Thyroid gland (tissue), 4 donors: Measurements from ENCODE around the gene PLXNA4. TPM values are rescaled to one million over a fixed set of nuclear protein-coding genes. Genes with fewer than 3 reads are reported as not detected.

Experiments used
- DNase-seq, 2 donors: peaks; one replicate each; pipeline ENCODE4 v3.0.0-alpha.2; 2019
- H3K27ac ChIP-seq, 3 donors: fragments of 200-600 bp; sonication (generic); 1 replicate in 2 of 3; 2 replicates in 1 of 3; pipeline ENCODE4 v1.5.1; 2016 to 2019; ENCODE audit warnings: mild to moderate bottlenecking in 1 of 3, moderate library complexity in 1 of 3
- H3K27me3 ChIP-seq: fragments of 200-600 bp; sonication (generic); one replicate; pipeline ENCODE4 v1.5.1; 2019
- H3K36me3 ChIP-seq, 2 donors: fragments of 200-600 bp; sonication (generic); one replicate each; pipeline ENCODE4 v1.5.1; 2016 to 2019
- H3K4me1 ChIP-seq, 2 donors: fragments of 200-600 bp; sonication (generic); one replicate each; pipeline ENCODE4 v1.5.1; 2017 to 2019
- H3K4me3 ChIP-seq, 3 donors: fragments of 200-600 bp; sonication (generic); replicated peaks in 1 of 3; 1 replicate in 2 of 3; 2 replicates in 1 of 3; pipeline ENCODE4 v1.5.1; 2016; ENCODE audit warnings: mild to moderate bottlenecking in 1 of 3
- H3K9me3 ChIP-seq: fragments of 200-600 bp; sonication (generic); one replicate; pipeline ENCODE4 v1.5.1; 2017
- CTCF ChIP-seq, 6 experiments: fragments of 200-600 bp in 3 of 6; fragments of 450-650 bp in 3 of 6; sonication (generic) in 3 of 6; IDR thresholded peaks; one replicate each; pipeline ENCODE4 v1.5.1; 2016 to 2019; ENCODE audit warnings: antibody characterized with exemption in 6 of 6, mild to moderate bottlenecking in 2 of 6, inconsistent platforms in 1 of 6, moderate library complexity in 1 of 6
- POLR2A ChIP-seq, 2 donors: fragments of 450-650 bp; IDR thresholded peaks; one replicate each; pipeline ENCODE4 v1.6.1; 2017; ENCODE audit warnings: antibody characterized with exemption in 2 of 2, mild to moderate bottlenecking in 2 of 2, moderate library complexity in 1 of 2
- WGBS, 2 donors: methylation state at CpG; one replicate each; pipeline ENCODE4 v1.1.5; 2017; 5-methylcytosine and 5-hydroxymethylcytosine counted together
- intact Hi-C: fragments of 100-400 bp; cut with DNase I; formaldehyde crosslinking; loops from one replicate; pipeline ENCODE4 v1.15.1; 2023
- total RNA-seq, 4 donors: library from RNA; depleted of rRNA; stranded (reverse); fragments of >200 nt; gene quantifications; one replicate each; pipeline ENCODE4 v1.2.3, GENCODE V29; 2016

PLXNA4 gene
- total RNA-seq, 4 donors from 2014 or later: 1.3 to 8.3 (median 2.4) TPM

GRCh38 chr7:132383962-132384361, 192.3 kb downstream of the PLXNA4 start:
- WGBS, 2 donors: 65 to 75% methylated on average over 2 of the region's 2 CpGs
- no peaks in the 10 kb centered on the region for H3K27me3 ChIP-seq
- H3K4me3 ChIP-seq: no peak overlapping the region
- H3K9me3 ChIP-seq: no peaks in the 10 kb centered on the region
- H3K36me3 ChIP-seq: no peaks in the 10 kb centered on the region
- intact Hi-C loops: no loop called here
- no peak for DNase-seq
- TF ChIP-seq POLR2A (IDR thresholded peaks at IDR 0.05): no peak
- no peak for TF ChIP-seq CTCF (IDR thresholded peaks at IDR 0.05)
- H3K4me1 ChIP-seq: peaks cover 13 to 37% of the 10 kb centered on the region in 2 donors
- no peak overlapping the region for H3K27ac ChIP-seq

- TF ChIP-seq CTCF (IDR thresholded peaks at IDR 0.05) (no peak), POLR2A (IDR thresholded peaks at IDR 0.05) (no peak)
- Histone ChIP-seq H3K27me3 (no peaks in the 10 kb centered on the region), H3K4me1 (peaks cover 4 to 25% of the 10 kb centered on the region in 2 donors), H3K9me3 (no peaks in the 10 kb centered on the region), H3K36me3 (no peaks in the 10 kb centered on the region), H3K4me3 (no peak overlapping the region), H3K27ac (peak overlapping the region in 1 of 3 donors; percentile 24)
- intact Hi-C loops: no loop called here
- DNase-seq: no peak
- 56 to 60% methylated on average over 8 to 9 of the region's 9 CpGs for WGBS, 2 donors
These were observed 194.4 kb downstream of the PLXNA4 start for GRCh38 chr7:132381742-132382472.

- Histone ChIP-seq H3K9me3 (no peaks in the 10 kb centered on the region), H3K36me3 (no peaks in the 10 kb centered on the region), H3K27me3 (no peaks in the 10 kb centered on the region), H3K4me3 (no peak overlapping the region), H3K4me1 (peaks cover 0 to 19% of the 10 kb centered on the region in 2 donors), H3K27ac (no peak overlapping the region)
- no peak for TF ChIP-seq POLR2A (IDR thresholded peaks at IDR 0.05)
- TF ChIP-seq CTCF (IDR thresholded peaks at IDR 0.05): no peak
- 48 to 59% methylated on average over 2 to 3 of the region's 3 CpGs for WGBS, 2 donors
- no peak for DNase-seq
- intact Hi-C loops: no loop called here
These were observed 196.2 kb downstream of the PLXNA4 start for GRCh38 chr7:132380059-132380458.

- Histone ChIP-seq H3K36me3 (no peaks in the 10 kb centered on the region), H3K4me3 (no peak overlapping the region), H3K27me3 (no peaks in the 10 kb centered on the region), H3K27ac (no peak overlapping the region), H3K4me1 (peaks cover 0 to 17% of the 10 kb centered on the region in 2 donors), H3K9me3 (no peaks in the 10 kb centered on the region)
- WGBS, 2 donors: 75 to 88% methylated on average over 1 of the region's 1 CpG
- TF ChIP-seq CTCF (IDR thresholded peaks at IDR 0.05): no peak
- no peak for TF ChIP-seq POLR2A (IDR thresholded peaks at IDR 0.05)
- intact Hi-C loops: no loop called here
- no peak for DNase-seq
These were observed 197.0 kb downstream of the PLXNA4 start for GRCh38 chr7:132379292-132379691.

GRCh38 chr7:132377703-132378584, 198.3 kb downstream of the PLXNA4 start:
- 86 to 88% methylated on average over 8 of the region's 8 CpGs for WGBS, 2 donors
- intact Hi-C loops: no loop called here
- Histone ChIP-seq H3K27me3 (no peaks in the 10 kb centered on the region), H3K36me3 (no peaks in the 10 kb centered on the region), H3K4me3 (no peak overlapping the region), H3K4me1 (peaks cover 0 to 11% of the 10 kb centered on the region in 2 donors), H3K9me3 (no peaks in the 10 kb centered on the region), H3K27ac (no peak overlapping the region)
- no peak for DNase-seq
- no peak for TF ChIP-seq POLR2A (IDR thresholded peaks at IDR 0.05)
- TF ChIP-seq CTCF (IDR thresholded peaks at IDR 0.05): no peak
